Right lobe of liver (tissue), 4 donors: ENCODE results near the gene WDR83.

Experiments
- POLR2A ChIP-seq: fragments of 450-650 bp; IDR thresholded peaks from one replicate; pipeline ENCODE4 v1.6.1; 2017; ENCODE audit warnings: antibody characterized with exemption, mild to moderate bottlenecking
- TF ChIP-seq, protein P1 (sequence below), 4 donors: fragments of 200-600 bp in 3 of 4; fragments of 450-650 bp in 1 of 4; IDR thresholded peaks; one replicate each; pipeline versions ENCODE4 v1.5.1 to v1.8.0; 2016 to 2022; ENCODE audit warnings: antibody characterized with exemption in 4 of 4, mild to moderate bottlenecking in 2 of 4
- donor health status: DM: no; HTN: no; CAD: no.
- donor health status: DM: no; HTN: no; CAD: no.
- donor health status: DM: no; HTN: yes; CAD: no.

DNA sequence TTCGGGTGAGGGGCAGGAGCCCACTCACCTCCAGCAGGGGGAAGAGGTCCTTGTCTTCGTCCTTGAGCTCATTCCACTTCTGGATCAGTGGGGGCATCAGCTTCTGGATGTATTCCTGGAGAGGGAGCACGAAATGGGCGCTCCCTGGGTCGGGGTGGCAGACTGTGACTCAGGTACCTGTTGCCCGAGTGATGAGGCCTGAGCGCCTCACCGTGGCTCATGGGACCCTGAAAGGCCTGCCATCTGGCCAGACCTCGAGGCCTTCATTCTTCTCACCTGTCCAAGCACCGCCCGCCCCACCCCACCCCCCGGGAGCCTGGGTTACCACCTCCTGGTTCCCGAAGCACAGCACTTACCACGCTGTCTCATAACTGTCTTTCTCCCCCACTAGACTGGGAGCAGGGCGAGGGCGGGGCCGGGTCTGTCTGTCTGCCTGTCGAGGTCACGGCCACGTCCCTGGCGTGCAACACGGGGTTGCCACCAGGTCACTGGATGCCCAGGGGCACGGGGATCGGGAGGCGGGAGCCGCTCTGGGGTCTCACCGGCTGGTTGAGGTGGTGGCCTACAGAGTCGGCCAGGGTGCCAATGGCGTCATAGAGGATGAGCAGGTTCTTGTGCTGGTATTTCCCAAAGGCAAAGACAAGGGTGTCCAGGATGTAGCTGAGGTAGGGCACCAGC is 39.2 kb downstream of the WDR83 start:
- TF ChIP-seq, protein P1, sequence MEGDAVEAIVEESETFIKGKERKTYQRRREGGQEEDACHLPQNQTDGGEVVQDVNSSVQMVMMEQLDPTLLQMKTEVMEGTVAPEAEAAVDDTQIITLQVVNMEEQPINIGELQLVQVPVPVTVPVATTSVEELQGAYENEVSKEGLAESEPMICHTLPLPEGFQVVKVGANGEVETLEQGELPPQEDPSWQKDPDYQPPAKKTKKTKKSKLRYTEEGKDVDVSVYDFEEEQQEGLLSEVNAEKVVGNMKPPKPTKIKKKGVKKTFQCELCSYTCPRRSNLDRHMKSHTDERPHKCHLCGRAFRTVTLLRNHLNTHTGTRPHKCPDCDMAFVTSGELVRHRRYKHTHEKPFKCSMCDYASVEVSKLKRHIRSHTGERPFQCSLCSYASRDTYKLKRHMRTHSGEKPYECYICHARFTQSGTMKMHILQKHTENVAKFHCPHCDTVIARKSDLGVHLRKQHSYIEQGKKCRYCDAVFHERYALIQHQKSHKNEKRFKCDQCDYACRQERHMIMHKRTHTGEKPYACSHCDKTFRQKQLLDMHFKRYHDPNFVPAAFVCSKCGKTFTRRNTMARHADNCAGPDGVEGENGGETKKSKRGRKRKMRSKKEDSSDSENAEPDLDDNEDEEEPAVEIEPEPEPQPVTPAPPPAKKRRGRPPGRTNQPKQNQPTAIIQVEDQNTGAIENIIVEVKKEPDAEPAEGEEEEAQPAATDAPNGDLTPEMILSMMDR (IDR thresholded peaks at IDR 0.05), result no peak
- no peak for TF ChIP-seq POLR2A
